CD14-positive monocyte (primary cell): Measurements from ENCODE around the gene SORBS2. TPM values are rescaled to one million over a fixed set of nuclear protein-coding genes. Genes with fewer than 3 reads are reported as not detected.

Experiments
- DNase-seq, 3 donors: peaks; one replicate each; pipeline ENCODE4 v3.0.0-alpha.2; 2011 to 2022
- H2AFZ ChIP-seq: 2 replicates; pipeline ENCODE4 v1.6.0; 2012; ENCODE audit warnings: mild to moderate bottlenecking, low read depth, low read length, inconsistent platforms; ENCODE audit not compliant: insufficient read depth, poor library complexity, severe bottlenecking
- H3K27ac ChIP-seq, 2 donors: 1 replicate in 1 of 2; 2 replicates in 1 of 2; pipeline ENCODE4 v1.5.1; 2012 to 2013; ENCODE audit warnings: low read length in 2 of 2, control low read depth in 1 of 2, inconsistent platforms in 1 of 2, low read depth in 1 of 2, mild to moderate bottlenecking in 1 of 2
- H3K27me3 ChIP-seq, 2 donors: one replicate each; pipeline versions ENCODE4 v1.6.0 to v1.6.1; 2011 to 2013; ENCODE audit warnings: low read length in 2 of 2; ENCODE audit not compliant: control insufficient read depth in 2 of 2, insufficient read depth in 2 of 2
- H3K36me3 ChIP-seq, 2 donors: replicated peaks in 1 of 2; 1 replicate in 1 of 2; 2 replicates in 1 of 2; pipeline versions ENCODE4 v1.5.1 to v1.6.1; 2012 to 2013; ENCODE audit warnings: low read length in 2 of 2, control low read depth in 1 of 2, inconsistent platforms in 1 of 2, mild to moderate bottlenecking in 1 of 2; ENCODE audit not compliant: insufficient read depth in 2 of 2, control insufficient read depth in 1 of 2
- H3K4me1 ChIP-seq, 2 donors: 1 replicate in 1 of 2; 2 replicates in 1 of 2; pipeline versions ENCODE4 v1.5.1 to v1.6.1; 2012 to 2013; ENCODE audit warnings: low read length in 2 of 2, control low read depth in 1 of 2, inconsistent platforms in 1 of 2, mild to moderate bottlenecking in 1 of 2, moderate library complexity in 1 of 2; ENCODE audit not compliant: insufficient read depth in 2 of 2, control insufficient read depth in 1 of 2
- H3K4me2 ChIP-seq: replicated peaks from 2 replicates; pipeline ENCODE3; 2012; ENCODE audit warnings: low read length, moderate library complexity, mild to moderate bottlenecking; ENCODE audit not compliant: poor library complexity, severe bottlenecking; ENCODE audit errors: extremely low read depth
- H3K4me3 ChIP-seq, 3 experiments: fragments of 200-600 bp in 1 of 3; sonication (generic) in 1 of 3; replicated peaks in 1 of 3; 1 replicate in 2 of 3; 2 replicates in 1 of 3; pipeline ENCODE4 v1.5.1; 2011 to 2013; ENCODE audit warnings: low read length in 3 of 3, mild to moderate bottlenecking in 3 of 3, control low read depth in 2 of 3, low read depth in 2 of 3, inconsistent platforms in 1 of 3, moderate library complexity in 1 of 3
- H3K79me2 ChIP-seq: 2 replicates; pipeline ENCODE4 v1.6.0; 2012; ENCODE audit warnings: mild to moderate bottlenecking, control low read depth, inconsistent platforms, low read length, moderate library complexity; ENCODE audit not compliant: insufficient read depth
- H3K9ac ChIP-seq: 2 replicates; pipeline ENCODE4 v1.6.0; 2017; ENCODE audit warnings: low read length, mild to moderate bottlenecking; ENCODE audit not compliant: insufficient read depth, poor library complexity, severe bottlenecking
- H3K9me3 ChIP-seq, 2 donors: replicated peaks in 1 of 2; 1 replicate in 1 of 2; 2 replicates in 1 of 2; pipeline versions ENCODE4 v1.5.1 to v1.6.1; 2012 to 2013; ENCODE audit warnings: low read length in 2 of 2, control low read depth in 1 of 2; ENCODE audit not compliant: control insufficient read depth in 1 of 2, insufficient read depth in 1 of 2
- H4K20me1 ChIP-seq: 2 replicates; pipeline ENCODE4 v1.6.0; 2012; ENCODE audit warnings: mild to moderate bottlenecking, low read length, control low read depth, moderate library complexity; ENCODE audit not compliant: insufficient read depth
- H3K27ac Mint-ChIP-seq, 7 donors: one replicate each; pipeline ENCODE4 v1.8.0; 2020; ENCODE audit warnings: mild to moderate bottlenecking in 7 of 7, mixed read lengths in 7 of 7, moderate library complexity in 6 of 7, inconsistent platforms in 2 of 7
- H3K27me3 Mint-ChIP-seq, 3 donors: one replicate each; pipeline ENCODE4 v1.8.0; 2021 to 2022; ENCODE audit warnings: low read depth in 3 of 3, mild to moderate bottlenecking in 3 of 3, mixed read lengths in 3 of 3, moderate library complexity in 3 of 3, inconsistent platforms in 1 of 3
- H3K36me3 Mint-ChIP-seq, 2 donors: one replicate each; pipeline ENCODE4 v1.8.0; 2020; ENCODE audit warnings: mixed read lengths in 2 of 2, inconsistent platforms in 1 of 2, mild to moderate bottlenecking in 1 of 2
- H3K4me1 Mint-ChIP-seq: one replicate; pipeline ENCODE4 v1.8.0; 2020; ENCODE audit warnings: mild to moderate bottlenecking, mixed read lengths
- H3K4me3 Mint-ChIP-seq, 2 donors: one replicate each; pipeline ENCODE4 v1.8.0; 2020; ENCODE audit warnings: mild to moderate bottlenecking in 2 of 2, mixed read lengths in 2 of 2, moderate library complexity in 1 of 2
- H3K9me3 Mint-ChIP-seq, 7 donors: one replicate each; pipeline ENCODE4 v1.8.0; 2020 to 2022; ENCODE audit warnings: mixed read lengths in 7 of 7, mild to moderate bottlenecking in 6 of 7, moderate library complexity in 6 of 7, inconsistent platforms in 2 of 7
- CTCF ChIP-seq: fragments of 200-600 bp; IDR thresholded peaks from one replicate; pipeline ENCODE4 v1.8.0; 2022; ENCODE audit warnings: antibody characterized with exemption, mild to moderate bottlenecking
- WGBS: methylation state at CpG from one replicate; pipeline ENCODE4 v1.1.5; 2013; ENCODE audit warnings: missing lambda C conversion rate; ENCODE audit not compliant: insufficient coverage; 5-methylcytosine and 5-hydroxymethylcytosine counted together
- intact Hi-C, 2 donors: fragments of 100-400 bp; cut with micrococcal nuclease; formaldehyde crosslinking; loops; one replicate each; pipeline versions ENCODE4 v1.15.0 to v1.15.1; 2023
- polyA plus RNA-seq, 3 donors: library from polyadenylated mRNA; depleted of rRNA in 1 of 3; unstranded in 2 of 3; stranded (reverse) in 1 of 3; fragments of 300-500 nt in 2 of 3; fragments of >200 nt in 1 of 3; fragmentation: Illumina TruSeq in 2 of 3; gene quantifications; 1 replicate in 2 of 3; 2 replicates in 1 of 3; pipeline ENCODE4 v1.2.3, GENCODE V29; 2012 to 2021

SORBS2 gene
- polyA plus RNA-seq, 3 donors: not detected

DNA sequence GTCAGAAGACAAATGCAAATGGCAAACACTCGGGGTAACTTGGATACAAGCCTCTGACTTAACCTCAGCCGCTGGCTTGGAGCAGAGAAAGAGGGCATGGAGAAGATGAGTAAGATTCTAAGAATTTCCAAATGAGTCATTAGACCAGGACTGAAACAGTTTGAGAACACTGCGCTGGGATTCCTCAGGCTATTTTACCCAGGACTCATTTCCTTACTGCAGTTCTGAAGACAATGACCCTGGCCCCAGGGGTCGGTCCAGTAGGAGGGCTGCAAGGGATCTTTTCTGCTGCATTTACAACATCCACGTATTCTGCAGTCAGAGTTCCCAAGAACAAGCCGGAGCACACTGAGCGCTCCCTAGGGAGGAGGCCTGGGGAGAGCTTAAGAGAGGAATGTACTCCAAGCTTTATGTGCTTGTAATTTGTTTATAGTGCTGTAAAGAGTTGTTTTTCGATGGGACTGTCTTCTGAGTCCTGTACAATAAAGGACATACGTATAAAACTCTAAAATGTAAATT lies 27.3 kb upstream of the SORBS2 start:
- no peaks in the 10 kb centered on the region for H4K20me1 ChIP-seq
- no peak overlapping the region for H3K4me3 ChIP-seq
- H3K9me3 ChIP-seq: no peaks in the 10 kb centered on the region
- no peak for TF ChIP-seq CTCF
- Mint-ChIP-seq H3K36me3 (no peaks in the 10 kb centered on the region), H3K27ac (no peak overlapping the region), H3K27me3 (no peaks in the 10 kb centered on the region), H3K4me3 (no peak overlapping the region), H3K4me1 (no peaks in the 10 kb centered on the region), H3K9me3 (peaks cover 0 to 3% (median 0%) of the 10 kb centered on the region in 7 donors)
- no peak overlapping the region for H2AFZ ChIP-seq
- no peaks in the 10 kb centered on the region for H3K36me3 ChIP-seq
- H3K79me2 ChIP-seq: no peaks in the 10 kb centered on the region
- no peaks in the 10 kb centered on the region for H3K4me1 ChIP-seq
- no peak overlapping the region for H3K4me2 ChIP-seq
- intact Hi-C loops: no loop called here
- no peak overlapping the region for H3K9ac ChIP-seq
- H3K27ac ChIP-seq: no peak overlapping the region
- no peak for DNase-seq
- WGBS: 94% methylated on average over 5 of the region's 9 CpGs
- H3K27me3 ChIP-seq: no peaks in the 10 kb centered on the region

DNA sequence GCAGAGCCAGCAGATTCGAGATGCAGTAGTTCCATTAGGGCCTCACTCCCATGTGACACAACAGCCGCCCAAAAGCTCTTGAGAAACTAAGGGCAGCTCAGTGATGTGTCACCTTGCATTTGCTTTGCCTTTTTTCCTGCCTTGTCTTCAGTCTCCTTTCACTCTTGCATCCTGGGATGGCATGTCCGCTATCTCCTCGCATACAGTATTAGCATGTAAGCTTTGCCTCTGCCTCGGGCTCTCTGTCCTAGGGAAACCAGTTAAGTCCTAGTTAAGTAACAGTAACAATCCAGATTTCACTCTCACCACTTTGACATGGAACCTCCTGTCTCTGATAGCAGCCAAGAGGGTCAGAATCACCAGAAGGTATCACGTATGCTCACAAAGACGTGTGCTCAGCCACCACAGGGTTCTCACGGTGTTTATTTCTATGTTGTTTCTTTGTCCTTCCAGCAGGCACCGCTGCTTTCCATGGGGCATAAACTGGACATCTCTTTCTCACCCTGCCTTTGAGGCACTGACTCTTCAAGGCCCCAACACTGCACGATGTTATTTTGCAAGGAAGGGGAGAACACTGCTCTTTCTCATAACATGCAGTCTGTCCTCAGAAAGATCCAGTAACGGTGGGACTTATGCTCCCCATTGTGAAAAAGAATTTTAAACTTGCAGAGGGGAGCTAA lies 26.7 kb upstream of the SORBS2 start:
- no peaks in the 10 kb centered on the region for H3K79me2 ChIP-seq
- Mint-ChIP-seq H3K27me3 (no peaks in the 10 kb centered on the region), H3K4me3 (no peak overlapping the region), H3K36me3 (no peaks in the 10 kb centered on the region), H3K4me1 (no peaks in the 10 kb centered on the region), H3K27ac (no peak overlapping the region), H3K9me3 (peaks cover 0 to 3% (median 0%) of the 10 kb centered on the region in 7 donors)
- H3K4me1 ChIP-seq: no peaks in the 10 kb centered on the region
- no peak overlapping the region for H3K27ac ChIP-seq
- intact Hi-C loops: no loop called here
- no peak overlapping the region for H3K9ac ChIP-seq
- DNase-seq: no peak
- H3K9me3 ChIP-seq: no peaks in the 10 kb centered on the region
- H4K20me1 ChIP-seq: no peaks in the 10 kb centered on the region
- TF ChIP-seq CTCF: no peak
- no peaks in the 10 kb centered on the region for H3K36me3 ChIP-seq
- no peak overlapping the region for H2AFZ ChIP-seq
- no peak overlapping the region for H3K4me3 ChIP-seq
- H3K4me2 ChIP-seq: no peak overlapping the region
- no peaks in the 10 kb centered on the region for H3K27me3 ChIP-seq
- WGBS: 92% methylated on average over 9 of the region's 11 CpGs
